Activated CD8-positive, alpha-beta T cell treated with anti-CD3 and anti-CD28 coated beads for 36 hours (primary cell): Measurements from ENCODE around the gene ZNF180. TPM values are rescaled to one million over a fixed set of nuclear protein-coding genes. Genes with fewer than 3 reads are reported as not detected.

ENCODE experiments used
- ATAC-seq: fragments of 200-7000 bp; cut with Tn5 transposase; one replicate; pipeline ENCODE4 v1.10.0; 2021; ENCODE audit warnings: mild to moderate bottlenecking, moderate library complexity
- CTCF ChIA-PET: fragments of 350-600 bp; sonication (Branson Sonifier 250); formaldehyde crosslinking; loops from one replicate; lab custom pipeline; 2021; ENCODE audit warnings: antibody characterized with exemption; lab: Charles Lee
- POLR2A ChIA-PET: fragments of 350-600 bp; sonication (Branson Sonifier 250); formaldehyde crosslinking; loops from one replicate; lab custom pipeline; 2021; ENCODE audit warnings: antibody characterized with exemption; lab: Charles Lee
- DNase-seq: peaks from one replicate; pipeline ENCODE4 v3.0.0-alpha.2; 2020
- H3K27ac Mint-ChIP-seq: one replicate; pipeline ENCODE4 v1.8.0; 2021; ENCODE audit warnings: mild to moderate bottlenecking, mixed read lengths
- H3K27me3 Mint-ChIP-seq: one replicate; pipeline ENCODE4 v1.8.0; 2021; ENCODE audit warnings: mixed read lengths
- H3K36me3 Mint-ChIP-seq: one replicate; pipeline ENCODE4 v1.8.0; 2021; ENCODE audit warnings: low read depth, mixed read lengths
- H3K4me1 Mint-ChIP-seq: one replicate; pipeline ENCODE4 v1.8.0; 2021; ENCODE audit warnings: low read depth, mixed read lengths
- H3K4me3 Mint-ChIP-seq: one replicate; pipeline ENCODE4 v1.8.0; 2021; ENCODE audit warnings: mild to moderate bottlenecking, moderate library complexity, mixed read lengths
- H3K9me3 Mint-ChIP-seq: one replicate; pipeline ENCODE4 v1.8.0; 2021; ENCODE audit warnings: mixed read lengths
- intact Hi-C: fragments of 100-400 bp; cut with micrococcal nuclease; formaldehyde crosslinking; loops from one replicate; pipeline ENCODE4 v1.10.0; 2022
- total RNA-seq, 2 experiments: library from RNA; stranded (reverse); gene quantifications; one replicate each; pipeline ENCODE4 v1.2.3, GENCODE V29; 2021
- TF ChIP-seq, protein P1 (sequence below): fragments of 200-600 bp; IDR thresholded peaks from one replicate; pipeline ENCODE4 v1.8.0; 2022; ENCODE audit warnings: antibody characterized with exemption, mild to moderate bottlenecking

ZNF180 gene
- total RNA-seq, 2 experiments from 2014 or later, result 8.1 to 8.6 TPM

DNA sequence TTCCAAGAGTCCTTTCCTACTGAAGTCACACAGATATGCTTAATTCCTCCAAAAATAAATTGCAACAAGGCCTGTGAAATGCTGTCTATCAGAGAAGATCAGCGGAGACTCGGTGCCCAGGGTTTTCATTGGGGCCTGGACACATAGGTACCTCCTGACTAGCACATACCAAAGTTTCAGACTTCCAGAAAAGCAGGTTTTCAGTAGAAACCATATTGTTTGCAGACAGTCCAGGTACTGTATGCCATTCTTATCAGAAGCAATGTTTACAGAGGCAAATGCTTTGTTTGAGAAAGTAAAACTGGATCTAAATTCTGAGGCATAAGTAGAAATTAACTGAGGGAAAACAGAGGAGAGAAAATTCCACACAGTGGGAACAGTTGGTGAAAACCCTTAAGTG, 64.9 kb downstream of the ZNF180 start:
- intact Hi-C loops, result no loop called here
- Mint-ChIP-seq H3K27me3 (no peaks in the 10 kb centered on the region), H3K4me3 (no peak overlapping the region), H3K4me1 (no peaks in the 10 kb centered on the region), H3K27ac (no peak overlapping the region), H3K9me3 (peaks cover 64% of the 10 kb centered on the region), H3K36me3 (peaks cover 64% of the 10 kb centered on the region)
- POLR2A ChIA-PET, result no interaction called here
- DNase-seq (no peak), ATAC-seq (no peak)
- TF ChIP-seq, protein P1, sequence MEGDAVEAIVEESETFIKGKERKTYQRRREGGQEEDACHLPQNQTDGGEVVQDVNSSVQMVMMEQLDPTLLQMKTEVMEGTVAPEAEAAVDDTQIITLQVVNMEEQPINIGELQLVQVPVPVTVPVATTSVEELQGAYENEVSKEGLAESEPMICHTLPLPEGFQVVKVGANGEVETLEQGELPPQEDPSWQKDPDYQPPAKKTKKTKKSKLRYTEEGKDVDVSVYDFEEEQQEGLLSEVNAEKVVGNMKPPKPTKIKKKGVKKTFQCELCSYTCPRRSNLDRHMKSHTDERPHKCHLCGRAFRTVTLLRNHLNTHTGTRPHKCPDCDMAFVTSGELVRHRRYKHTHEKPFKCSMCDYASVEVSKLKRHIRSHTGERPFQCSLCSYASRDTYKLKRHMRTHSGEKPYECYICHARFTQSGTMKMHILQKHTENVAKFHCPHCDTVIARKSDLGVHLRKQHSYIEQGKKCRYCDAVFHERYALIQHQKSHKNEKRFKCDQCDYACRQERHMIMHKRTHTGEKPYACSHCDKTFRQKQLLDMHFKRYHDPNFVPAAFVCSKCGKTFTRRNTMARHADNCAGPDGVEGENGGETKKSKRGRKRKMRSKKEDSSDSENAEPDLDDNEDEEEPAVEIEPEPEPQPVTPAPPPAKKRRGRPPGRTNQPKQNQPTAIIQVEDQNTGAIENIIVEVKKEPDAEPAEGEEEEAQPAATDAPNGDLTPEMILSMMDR, result no peak
- CTCF ChIA-PET, result no interaction called here

DNA sequence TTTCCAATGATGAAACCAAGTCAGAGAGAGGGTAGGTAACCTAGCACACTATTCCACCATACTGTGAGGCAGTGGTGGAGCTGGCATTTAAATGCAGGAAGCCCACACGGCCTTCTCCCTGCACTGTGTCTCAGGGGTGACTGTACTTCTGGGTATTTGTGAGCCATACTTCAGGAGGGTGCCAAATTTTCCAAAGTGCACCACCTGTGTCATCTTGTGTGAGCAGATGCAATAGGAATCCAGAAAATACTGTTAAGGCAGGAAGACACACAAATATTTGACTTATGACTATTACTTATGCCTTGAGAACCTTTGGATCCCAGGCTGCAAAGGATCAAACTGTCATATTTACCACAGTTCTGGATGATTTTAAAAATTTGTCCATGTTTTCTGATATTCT, 69.4 kb downstream of the ZNF180 start:
- intact Hi-C loops, result no loop called here
- peaks cover 58% of the 10 kb centered on the region for H3K36me3 Mint-ChIP-seq
- peaks cover 65% of the 10 kb centered on the region for H3K9me3 Mint-ChIP-seq

More for the DNA sequence above, 69.4 kb downstream of the ZNF180 start:
- TF ChIP-seq, protein P1, result no peak
- Mint-ChIP-seq H3K27ac (no peak overlapping the region), H3K4me1 (no peaks in the 10 kb centered on the region), H3K27me3 (no peaks in the 10 kb centered on the region), H3K4me3 (no peak overlapping the region)
- ATAC-seq, result no peak
- no peak for DNase-seq
- ChIA-PET CTCF (no interaction called here), POLR2A (no interaction called here)

Other genes starting within 250 kb of the ZNF180 start
- under 1 TPM; 0.20 to 0.43 TPM for gene ZNF233, start 240.6 kb downstream of the ZNF180 start, total RNA-seq
- gene ZNF235, start 195.5 kb downstream of the ZNF180 start, total RNA-seq, result 1 to 10 TPM; 2.7 to 3.6 TPM
- gene ZNF112, start 143.8 kb downstream of the ZNF180 start, total RNA-seq, result under 1 TPM in 1 of 2 experiments, not detected in 1; 0.11 TPM
- 1 to 10 TPM; 1.7 TPM for gene ZNF285, start 98.9 kb downstream of the ZNF180 start, total RNA-seq
- gene ZNF229, start 52.0 kb downstream of the ZNF180 start, total RNA-seq, result 1 to 10 TPM; 1.0 to 2.9 TPM
- not detected for gene CEACAM20, start 29.2 kb upstream of the ZNF180 start, total RNA-seq
- not detected for gene IGSF23, start 113.0 kb upstream of the ZNF180 start, total RNA-seq
- gene PVR, start 143.4 kb upstream of the ZNF180 start, total RNA-seq, result 1 to 10 TPM; 7.4 to 8.3 TPM
- 1 to 10 TPM in 1 of 2 experiments, under 1 TPM in 1; 0.63 to 1.3 TPM for gene CEACAM19, start 171.0 kb upstream of the ZNF180 start, total RNA-seq
- not detected for gene CEACAM16, start 198.6 kb upstream of the ZNF180 start, total RNA-seq
- gene BCL3, start 248.2 kb upstream of the ZNF180 start, total RNA-seq, result 10 to 100 TPM; 22.8 to 27.7 TPM